Mucosa of descending colon (tissue), 3 donors: ENCODE results near the gene GABBR2. TPM values are rescaled to one million over a fixed set of nuclear protein-coding genes. Genes with fewer than 3 reads are reported as not detected.

ENCODE experiments used
- ATAC-seq: fragments of 200-7000 bp; cut with Tn5 transposase; one replicate; pipeline ENCODE4 v1.9.1; 2020; ENCODE audit warnings: mild to moderate bottlenecking, moderate library complexity
- DNase-seq, 3 donors: peaks; one replicate each; pipeline ENCODE4 v3.0.0-alpha.2; 2020
- H3K36me3 ChIP-seq: fragments of 200-600 bp; one replicate; pipeline ENCODE4 v1.8.0; 2021; ENCODE audit warnings: low read depth, mild to moderate bottlenecking
- H3K4me1 ChIP-seq: fragments of 200-600 bp; one replicate; pipeline ENCODE4 v1.8.0; 2021; ENCODE audit warnings: low read depth, mild to moderate bottlenecking
- H3K4me3 ChIP-seq: fragments of 200-600 bp; one replicate; pipeline ENCODE4 v1.8.0; 2021; ENCODE audit warnings: mild to moderate bottlenecking
- H3K9me3 ChIP-seq: fragments of 200-600 bp; one replicate; pipeline ENCODE4 v1.8.0; 2021; ENCODE audit warnings: mild to moderate bottlenecking
- CTCF ChIP-seq: fragments of 200-600 bp; IDR thresholded peaks from one replicate; pipeline ENCODE4 v1.8.0; 2022; ENCODE audit warnings: antibody characterized with exemption, mild to moderate bottlenecking
- intact Hi-C, 2 donors: fragments of 100-400 bp; cut with DNase I in 1 of 2; cut with micrococcal nuclease in 1 of 2; formaldehyde crosslinking; loops; one replicate each; pipeline versions ENCODE4 v1.11.0 to v1.11.1; 2022; cut with DNase I, micrococcal nuclease
- total RNA-seq, 3 donors: library from RNA; stranded (reverse); fragmentation: NEBNext Ultra II Directional in 2 of 3; extraction: Animal tissue kit (Norgen Biotek cat#: 25700) in 2 of 3; gene quantifications; one replicate each; pipeline versions ENCODE4 v1.2.1 to v1.2.4, GENCODE V29; 2021 to 2023
- donor health status: DM: no; HTN: no; CAD: no; lungs with moderate emphysema.
- donor health status: DM: no; HTN: no; CAD: no.
- donor health status: DM: no; HTN: yes; CAD: no.

The GABBR2 gene
- total RNA-seq, 3 donors from 2014 or later, result 0.35 TPM; not detected in 2

DNA sequence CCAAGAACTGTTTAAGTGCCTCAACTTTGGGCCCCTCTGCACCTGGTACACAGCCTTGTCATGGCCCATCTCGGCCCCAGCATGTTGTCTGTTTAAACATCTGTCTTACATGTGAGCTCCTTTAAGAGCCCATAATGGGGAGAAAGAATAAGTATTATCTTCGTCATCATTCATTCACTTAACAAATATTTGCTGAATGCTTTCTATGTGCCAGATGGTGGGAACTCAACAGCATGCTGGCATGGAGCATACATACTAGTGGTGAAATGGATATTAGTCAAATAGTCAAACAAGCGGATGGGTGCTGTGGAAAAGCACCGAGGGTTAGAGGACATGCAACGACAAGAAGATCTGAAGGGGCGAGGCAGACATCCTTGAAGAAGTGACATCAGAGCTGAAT is 54.5 kb downstream of the GABBR2 start:
- Histone ChIP-seq H3K4me1 (no peaks in the 10 kb centered on the region), H3K36me3 (no peaks in the 10 kb centered on the region), H3K4me3 (no peak overlapping the region), H3K9me3 (no peaks in the 10 kb centered on the region)
- intact Hi-C loops, result no loop called here
- TF ChIP-seq CTCF, result no peak
- ATAC-seq (no peak), DNase-seq (no peak)

DNA sequence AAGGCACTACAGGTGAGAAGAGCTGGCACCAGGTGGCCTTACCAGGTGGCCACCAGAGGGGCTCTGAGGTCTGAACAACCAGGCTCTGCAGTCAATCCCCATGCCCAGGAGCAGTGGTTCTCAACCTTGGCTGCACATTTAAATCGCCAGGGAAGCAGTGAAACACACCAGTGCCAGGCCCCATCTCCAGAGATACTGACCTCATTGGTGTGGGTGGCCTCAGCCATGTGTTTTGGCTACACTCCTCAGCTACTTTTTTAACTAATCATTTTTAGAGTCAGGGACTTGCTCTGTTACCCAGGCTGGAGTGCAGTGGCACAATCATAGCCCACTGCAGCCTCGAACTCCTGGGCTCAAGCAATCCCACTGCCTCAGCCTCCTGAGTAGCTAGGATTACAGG is 56.0 kb downstream of the GABBR2 start:
- no peak for TF ChIP-seq CTCF
- DNase-seq, result no peak
- Histone ChIP-seq H3K9me3 (no peaks in the 10 kb centered on the region), H3K4me3 (no peak overlapping the region), H3K4me1 (no peaks in the 10 kb centered on the region), H3K36me3 (no peaks in the 10 kb centered on the region)
- ATAC-seq, result no peak
- intact Hi-C loops, result no loop called here

DNA sequence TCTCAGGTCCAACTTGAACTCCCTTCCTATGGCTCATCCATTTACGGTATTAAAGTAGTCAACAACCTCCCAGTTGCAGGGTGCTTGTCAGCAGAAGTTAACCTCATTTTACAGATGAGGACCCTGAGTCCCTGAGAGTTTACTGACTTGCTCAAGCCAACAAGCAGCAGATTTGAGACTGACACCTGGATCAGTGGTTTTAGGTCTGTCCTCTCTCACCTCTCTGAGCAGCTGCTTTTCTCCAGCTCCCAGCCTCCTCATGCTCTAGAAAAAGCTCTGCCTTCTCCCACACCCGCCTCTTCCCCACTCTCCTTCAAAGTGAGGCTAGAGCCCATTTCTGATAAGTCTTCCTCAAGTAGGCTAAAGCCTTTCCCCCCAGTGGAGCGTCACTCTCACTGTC is 56.4 kb downstream of the GABBR2 start:
- Histone ChIP-seq H3K9me3 (no peaks in the 10 kb centered on the region), H3K4me3 (no peak overlapping the region), H3K4me1 (no peaks in the 10 kb centered on the region), H3K36me3 (no peaks in the 10 kb centered on the region)
- TF ChIP-seq CTCF, result no peak
- ATAC-seq (no peak), DNase-seq (no peak)
- intact Hi-C loops, result no loop called here

DNA sequence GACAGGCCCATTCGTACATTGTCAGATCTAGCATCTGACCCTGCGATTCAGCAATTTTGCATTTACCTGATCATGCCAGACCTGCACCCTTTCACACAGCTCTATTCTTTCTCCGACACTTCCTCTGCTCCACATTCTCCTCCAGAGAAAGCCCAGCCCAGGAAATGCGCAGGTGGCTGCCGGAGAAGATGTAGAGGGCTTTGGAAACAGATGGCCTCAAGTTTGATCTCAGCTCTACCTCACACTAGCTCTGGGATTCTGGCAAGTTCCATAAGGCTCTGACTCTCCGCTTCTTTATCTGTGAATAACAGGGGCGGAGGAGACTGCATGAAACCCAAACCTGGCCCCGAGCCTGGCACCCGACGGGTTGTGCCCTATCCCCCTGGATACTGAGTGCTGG is 61.5 kb downstream of the GABBR2 start:
- Histone ChIP-seq H3K36me3 (no peaks in the 10 kb centered on the region), H3K4me1 (no peaks in the 10 kb centered on the region), H3K9me3 (no peaks in the 10 kb centered on the region), H3K4me3 (no peak overlapping the region)
- no peak for DNase-seq
- no peak for ATAC-seq
- no peak for TF ChIP-seq CTCF
- intact Hi-C loops, result no loop called here

- DNase-seq (no peak), ATAC-seq (no peak)
- intact Hi-C loops, result no loop called here
- Histone ChIP-seq H3K4me3 (no peak overlapping the region), H3K9me3 (no peaks in the 10 kb centered on the region), H3K36me3 (no peaks in the 10 kb centered on the region), H3K4me1 (no peaks in the 10 kb centered on the region)
- no peak for TF ChIP-seq CTCF
Observed at GRCh38 chr9:98644011-98644410, 64.7 kb downstream of the GABBR2 start.

- H3K36me3 ChIP-seq, result no peaks in the 10 kb centered on the region
Observed at GRCh38 chr9:98642661-98643312, 65.9 kb downstream of the GABBR2 start.

More at GRCh38 chr9:98642661-98643312, 65.9 kb downstream of the GABBR2 start:
- no peak for DNase-seq
- no peaks in the 10 kb centered on the region for H3K9me3 ChIP-seq
- no peak overlapping the region for H3K4me3 ChIP-seq
- H3K4me1 ChIP-seq, result no peaks in the 10 kb centered on the region
- intact Hi-C loops, result no loop called here
- no peak for ATAC-seq
- no peak for TF ChIP-seq CTCF
